GM18526 (cell line): ENCODE data around the gene GXYLT1.

Experiments used
- POLR2A ChIP-seq: IDR thresholded peaks from 3 replicates; pipeline ENCODE4 v1.6.1; 2011; ENCODE audit not compliant: insufficient read length; ENCODE audit errors: extremely low read depth

Gene GXYLT1

DNA sequence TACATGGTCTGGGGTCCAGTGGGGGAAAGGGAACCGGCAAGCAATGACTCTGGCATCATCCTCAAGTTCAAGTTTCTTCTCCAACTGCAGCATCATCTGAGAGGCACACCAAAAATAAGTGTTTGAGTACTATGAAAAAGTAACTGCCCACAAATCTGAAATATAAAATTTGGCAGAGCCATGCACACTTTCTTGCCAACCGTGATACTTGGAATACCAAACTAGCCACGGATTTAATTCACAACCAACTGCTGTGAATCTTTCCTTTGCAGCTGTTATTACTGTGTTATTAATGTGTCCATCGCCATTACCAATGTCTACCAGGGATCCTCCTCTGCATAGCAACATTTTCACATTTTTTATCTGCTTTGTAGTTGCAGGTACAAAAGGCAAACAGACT, 74.6 kb downstream of the GXYLT1 start:
- TF ChIP-seq POLR2A = no peak

DNA sequence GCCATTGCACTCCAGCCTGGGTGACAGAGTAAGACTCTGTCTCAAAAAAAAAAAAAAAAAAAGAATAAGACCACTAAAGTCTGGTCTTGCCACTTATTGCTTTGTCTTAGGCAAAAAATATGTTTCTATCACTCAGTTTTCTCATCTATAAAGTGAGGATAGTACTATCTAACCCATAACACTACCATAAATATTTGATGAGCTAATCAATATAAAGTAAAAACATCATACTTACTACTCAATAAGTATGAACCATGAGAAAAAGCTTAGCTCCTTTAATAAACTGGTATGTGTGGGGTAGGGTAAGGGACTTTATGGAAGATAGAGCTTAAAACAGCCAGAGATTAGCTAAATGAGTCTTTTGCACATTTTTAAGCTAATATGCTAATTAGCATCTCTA, 85.5 kb downstream of the GXYLT1 start:
- TF ChIP-seq POLR2A = no peak

DNA sequence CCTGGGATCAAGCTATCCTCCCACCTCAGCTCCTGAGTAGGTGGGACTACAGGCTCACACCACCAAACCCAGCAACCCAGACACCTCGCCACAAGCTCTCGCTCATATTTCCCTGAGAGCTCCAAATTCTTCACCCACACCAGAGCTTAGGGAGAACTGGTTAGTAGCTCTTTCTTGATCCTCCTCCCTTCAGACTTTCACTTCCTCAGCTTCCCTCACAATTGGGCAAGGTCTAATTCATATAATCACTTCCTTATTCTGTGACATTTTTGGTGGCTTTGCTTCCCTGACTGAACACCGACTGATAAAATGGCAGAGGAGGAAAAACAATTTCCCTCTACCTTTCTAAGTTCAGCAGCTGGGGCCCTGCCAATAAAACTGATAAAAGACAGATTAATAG, 88.5 kb downstream of the GXYLT1 start:
- TF ChIP-seq POLR2A = no peak

DNA sequence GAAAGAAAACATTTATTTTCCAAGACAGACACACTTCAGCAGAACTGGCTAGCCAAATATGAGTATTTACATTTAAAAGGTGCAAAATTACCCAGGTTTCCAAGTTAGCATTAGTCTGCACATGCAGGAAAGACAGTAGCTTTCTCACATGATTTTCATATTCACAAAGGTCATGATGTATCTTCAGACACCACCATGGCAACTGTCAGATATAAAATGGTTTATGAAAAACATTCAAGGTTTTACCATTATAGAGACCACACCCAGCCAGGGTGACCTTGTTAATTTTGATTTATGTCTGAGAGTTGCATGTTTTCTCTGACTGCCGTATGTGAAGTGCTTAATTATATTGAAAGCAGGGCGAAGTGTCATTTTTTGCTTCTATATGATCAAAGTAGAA, 91.2 kb downstream of the GXYLT1 start:
- no peak for TF ChIP-seq POLR2A

DNA sequence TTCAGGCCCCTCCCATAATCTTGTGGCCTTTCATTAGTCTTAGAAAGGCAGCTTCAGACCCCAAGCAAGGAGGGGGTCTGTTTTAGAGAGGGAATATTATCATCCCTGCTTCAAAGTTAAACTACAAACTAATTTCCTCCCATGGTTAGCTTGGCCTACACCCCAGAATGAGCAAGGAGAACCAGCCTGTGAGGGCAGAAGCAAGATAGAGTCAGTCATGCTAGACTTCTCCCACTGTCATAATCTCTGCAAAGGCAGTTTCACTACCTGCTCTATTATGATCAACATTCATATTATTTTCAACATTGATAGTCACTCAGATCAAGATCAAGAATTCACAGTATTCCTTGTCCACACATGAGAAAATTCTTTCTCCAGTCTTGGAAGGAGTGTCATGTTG, 105.1 kb downstream of the GXYLT1 start:
- TF ChIP-seq POLR2A = no peak

DNA sequence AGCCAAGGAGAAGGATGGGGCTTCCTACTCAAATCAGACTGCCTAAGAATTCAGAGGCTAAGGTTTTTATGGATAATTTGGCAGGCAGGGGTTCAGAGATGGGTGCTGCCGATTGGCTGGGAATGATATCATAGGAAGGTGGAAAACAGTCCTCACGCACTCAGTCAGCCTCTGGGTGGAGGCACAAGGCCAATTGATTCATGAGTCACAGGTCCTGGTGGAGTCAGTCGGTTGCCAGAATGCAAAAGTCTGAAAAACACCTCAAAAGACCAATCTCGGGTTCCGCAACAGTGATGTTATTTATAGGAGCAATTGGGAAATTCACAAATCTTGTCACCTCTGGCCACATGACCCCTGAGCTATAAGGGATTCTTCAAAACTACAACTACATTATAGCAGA, 105.5 kb downstream of the GXYLT1 start:
- TF ChIP-seq POLR2A = no peak

DNA sequence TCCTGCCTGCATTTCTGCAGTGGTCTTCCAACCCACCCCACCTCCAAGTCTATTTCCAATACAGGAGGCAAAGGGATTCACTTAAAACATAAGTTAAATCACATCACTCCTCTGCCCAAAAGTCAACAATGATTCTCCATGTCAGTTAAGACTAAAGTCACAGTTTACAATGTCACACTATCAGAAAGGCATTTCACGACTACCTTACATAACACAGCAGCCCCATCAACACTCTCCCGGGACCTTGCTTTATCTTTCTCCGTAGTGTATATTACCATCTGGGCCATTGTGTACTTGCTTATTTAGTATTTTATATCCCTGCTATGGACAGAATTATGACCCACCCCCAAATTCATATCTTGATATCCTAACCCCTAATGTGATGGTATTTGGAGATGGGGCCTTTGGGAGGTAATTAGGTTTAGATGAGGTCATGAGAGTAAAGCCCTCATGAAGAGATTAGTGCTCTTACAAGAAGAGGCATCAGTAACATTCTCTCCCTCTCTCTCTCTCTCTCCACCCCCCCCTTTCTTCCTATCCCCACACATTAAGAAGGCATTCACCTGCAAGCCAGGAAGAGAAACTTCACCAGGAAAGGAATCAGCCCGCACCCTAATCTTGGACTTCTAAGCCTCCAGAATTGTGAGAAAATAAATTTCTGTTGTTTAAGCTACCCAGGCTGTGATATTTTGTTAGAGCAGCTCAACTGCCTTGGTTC, 112.7 kb downstream of the GXYLT1 start:
- no peak for TF ChIP-seq POLR2A
